ENCODE measurements around the gene CALML5.

GRCh38 chr10:5512881-5513612 lies 13.7 kb upstream of the CALML5 start:
- TF ChIP-seq, protein P1, sequence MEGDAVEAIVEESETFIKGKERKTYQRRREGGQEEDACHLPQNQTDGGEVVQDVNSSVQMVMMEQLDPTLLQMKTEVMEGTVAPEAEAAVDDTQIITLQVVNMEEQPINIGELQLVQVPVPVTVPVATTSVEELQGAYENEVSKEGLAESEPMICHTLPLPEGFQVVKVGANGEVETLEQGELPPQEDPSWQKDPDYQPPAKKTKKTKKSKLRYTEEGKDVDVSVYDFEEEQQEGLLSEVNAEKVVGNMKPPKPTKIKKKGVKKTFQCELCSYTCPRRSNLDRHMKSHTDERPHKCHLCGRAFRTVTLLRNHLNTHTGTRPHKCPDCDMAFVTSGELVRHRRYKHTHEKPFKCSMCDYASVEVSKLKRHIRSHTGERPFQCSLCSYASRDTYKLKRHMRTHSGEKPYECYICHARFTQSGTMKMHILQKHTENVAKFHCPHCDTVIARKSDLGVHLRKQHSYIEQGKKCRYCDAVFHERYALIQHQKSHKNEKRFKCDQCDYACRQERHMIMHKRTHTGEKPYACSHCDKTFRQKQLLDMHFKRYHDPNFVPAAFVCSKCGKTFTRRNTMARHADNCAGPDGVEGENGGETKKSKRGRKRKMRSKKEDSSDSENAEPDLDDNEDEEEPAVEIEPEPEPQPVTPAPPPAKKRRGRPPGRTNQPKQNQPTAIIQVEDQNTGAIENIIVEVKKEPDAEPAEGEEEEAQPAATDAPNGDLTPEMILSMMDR (IDR thresholded peaks at IDR 0.05): no peak
- TF ChIP-seq POLR2AphosphoS5 (IDR thresholded peaks at IDR 0.05): peak; percentile 53

Measured in prostate gland (tissue), 2 donors.